LNCaP clone FGC (cell line): ENCODE data around the gene HECTD2.

ENCODE experiments used
- DNase-seq: peaks from one replicate; pipeline ENCODE4 v3.0.0-alpha.2; 2011; ENCODE audit warnings: low read depth
- H3K4me3 ChIP-seq: 2 replicates; pipeline ENCODE4 v1.5.1; 2011; ENCODE audit warnings: mild to moderate bottlenecking, low read depth, low read length, control low read depth
- TF ChIP-seq, protein P1 (sequence below): IDR thresholded peaks from 2 replicates; pipeline ENCODE4 v1.5.1; 2012; ENCODE audit warnings: mild to moderate bottlenecking; ENCODE audit not compliant: control insufficient read depth, insufficient read depth; ENCODE audit errors: extremely low read depth

The HECTD2 gene

DNA sequence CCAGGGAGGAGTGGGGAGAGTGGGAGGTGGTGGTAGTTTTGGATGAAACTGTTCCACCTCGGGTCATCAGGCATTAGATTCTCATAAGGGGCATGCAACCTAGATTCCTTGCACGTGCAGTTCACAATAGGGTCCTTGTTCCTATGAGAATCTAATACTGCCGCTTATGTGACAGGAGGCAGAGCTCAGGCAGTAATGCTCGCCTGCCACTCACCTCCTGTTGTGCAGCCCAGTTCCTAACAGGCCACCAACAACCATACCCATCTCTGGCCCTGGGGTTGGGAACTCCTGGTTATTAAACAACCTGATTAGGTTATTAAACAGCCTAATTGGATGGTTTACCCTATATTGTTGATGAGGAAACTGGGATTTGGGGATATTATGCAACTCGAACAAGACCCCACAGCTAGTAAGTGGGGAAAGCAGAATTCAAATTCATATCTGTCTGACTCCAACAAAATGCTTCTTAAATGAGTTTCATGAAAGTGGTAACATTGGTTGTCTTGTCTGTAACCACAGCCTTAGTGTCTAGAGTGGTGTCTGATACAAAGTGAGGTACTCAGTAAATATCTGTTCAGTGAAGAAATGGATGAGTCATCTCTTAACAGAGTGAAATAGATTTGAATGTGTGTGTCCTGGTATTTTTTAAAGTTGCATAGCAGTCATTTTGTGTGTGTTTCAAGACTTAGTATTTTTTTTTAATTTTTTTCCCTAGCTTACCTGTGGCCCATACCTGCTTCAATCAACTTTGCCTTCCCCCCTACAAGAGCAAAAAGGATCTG, 101.6 kb downstream of the HECTD2 start:
- TF ChIP-seq, protein P1, sequence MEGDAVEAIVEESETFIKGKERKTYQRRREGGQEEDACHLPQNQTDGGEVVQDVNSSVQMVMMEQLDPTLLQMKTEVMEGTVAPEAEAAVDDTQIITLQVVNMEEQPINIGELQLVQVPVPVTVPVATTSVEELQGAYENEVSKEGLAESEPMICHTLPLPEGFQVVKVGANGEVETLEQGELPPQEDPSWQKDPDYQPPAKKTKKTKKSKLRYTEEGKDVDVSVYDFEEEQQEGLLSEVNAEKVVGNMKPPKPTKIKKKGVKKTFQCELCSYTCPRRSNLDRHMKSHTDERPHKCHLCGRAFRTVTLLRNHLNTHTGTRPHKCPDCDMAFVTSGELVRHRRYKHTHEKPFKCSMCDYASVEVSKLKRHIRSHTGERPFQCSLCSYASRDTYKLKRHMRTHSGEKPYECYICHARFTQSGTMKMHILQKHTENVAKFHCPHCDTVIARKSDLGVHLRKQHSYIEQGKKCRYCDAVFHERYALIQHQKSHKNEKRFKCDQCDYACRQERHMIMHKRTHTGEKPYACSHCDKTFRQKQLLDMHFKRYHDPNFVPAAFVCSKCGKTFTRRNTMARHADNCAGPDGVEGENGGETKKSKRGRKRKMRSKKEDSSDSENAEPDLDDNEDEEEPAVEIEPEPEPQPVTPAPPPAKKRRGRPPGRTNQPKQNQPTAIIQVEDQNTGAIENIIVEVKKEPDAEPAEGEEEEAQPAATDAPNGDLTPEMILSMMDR: no peak
- DNase-seq: no peak
- no peak overlapping the region for H3K4me3 ChIP-seq

DNA sequence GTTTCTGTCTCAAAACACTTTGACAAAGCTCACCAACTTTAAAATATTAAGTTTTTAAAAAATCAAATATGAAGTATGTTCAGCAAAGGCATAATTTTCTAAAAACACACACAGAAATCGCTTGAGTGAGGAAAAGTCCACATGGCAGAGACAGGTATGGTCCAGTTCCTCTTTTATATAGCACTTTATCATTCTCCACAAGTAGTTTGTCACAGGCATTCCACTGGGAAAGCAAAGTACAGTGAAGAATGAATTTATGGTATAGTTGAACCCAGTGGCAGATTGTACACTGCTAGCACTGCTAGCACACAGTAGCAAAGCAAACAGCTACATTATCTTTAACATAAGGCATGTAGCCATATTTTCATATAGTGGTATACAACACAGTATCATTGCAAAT, 102.3 kb downstream of the HECTD2 start:
- TF ChIP-seq, protein P1: no peak
- no peak for DNase-seq
- no peak overlapping the region for H3K4me3 ChIP-seq

DNA sequence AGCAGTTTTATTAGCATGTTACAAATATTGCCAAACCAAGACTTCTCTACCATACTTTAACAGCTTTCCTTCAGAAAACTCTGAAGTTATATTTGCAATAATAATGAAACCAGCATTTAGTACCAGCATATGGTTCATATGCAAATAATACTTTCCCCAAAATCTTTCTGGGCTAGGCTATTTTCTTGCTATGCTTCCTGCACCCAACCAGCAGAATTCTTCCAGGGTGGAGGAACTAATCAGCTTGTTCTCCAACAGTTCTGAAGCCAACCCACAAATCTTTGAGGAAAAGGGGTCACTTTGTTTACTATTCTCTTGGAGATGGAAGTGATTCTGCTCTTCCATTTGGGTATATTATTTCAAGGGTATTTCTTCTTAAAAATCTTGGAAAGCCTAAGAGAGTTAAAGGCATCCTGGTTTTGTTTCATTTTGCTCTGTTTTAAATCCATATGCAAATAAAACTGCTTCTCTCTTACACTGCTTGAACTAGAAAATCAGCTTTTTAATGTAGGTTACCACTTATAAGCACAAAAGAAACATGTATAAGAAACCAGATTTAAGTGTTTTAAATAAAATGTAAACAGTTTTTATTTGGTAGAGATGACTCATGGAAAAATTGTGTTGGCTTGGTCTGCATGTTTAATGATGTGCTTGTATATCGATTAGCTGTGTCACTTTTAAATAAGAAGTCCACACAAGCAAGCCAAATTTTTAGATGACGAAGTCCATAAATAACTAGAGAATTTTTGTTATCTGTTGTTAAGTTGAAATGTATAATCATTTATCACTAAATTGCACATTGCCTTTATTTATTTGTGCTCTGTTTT, 103.7 kb downstream of the HECTD2 start:
- TF ChIP-seq, protein P1: no peak
- no peak for DNase-seq

DNA sequence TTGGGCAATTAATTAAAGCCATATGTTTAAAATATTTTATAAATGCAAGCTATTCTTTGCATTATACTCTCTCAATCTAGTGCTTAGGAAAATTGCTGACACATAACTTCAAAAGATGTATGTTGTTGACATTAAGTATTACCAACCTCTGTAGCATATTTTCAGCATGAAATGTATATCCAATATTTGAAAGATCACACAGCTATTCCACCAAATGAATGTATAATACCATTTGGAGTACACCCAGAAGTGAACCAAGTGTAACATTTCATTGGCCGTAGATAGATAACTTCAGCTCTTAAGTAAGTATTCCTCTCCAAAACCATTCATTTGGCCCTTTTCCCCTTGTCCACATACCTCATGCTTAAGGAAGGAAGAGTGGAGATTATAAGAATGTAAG, 104.6 kb downstream of the HECTD2 start:
- H3K4me3 ChIP-seq: no peak overlapping the region
- no peak for DNase-seq
- TF ChIP-seq, protein P1: no peak

More for the DNA sequence above, 103.7 kb downstream of the HECTD2 start:
- no peak overlapping the region for H3K4me3 ChIP-seq

DNA sequence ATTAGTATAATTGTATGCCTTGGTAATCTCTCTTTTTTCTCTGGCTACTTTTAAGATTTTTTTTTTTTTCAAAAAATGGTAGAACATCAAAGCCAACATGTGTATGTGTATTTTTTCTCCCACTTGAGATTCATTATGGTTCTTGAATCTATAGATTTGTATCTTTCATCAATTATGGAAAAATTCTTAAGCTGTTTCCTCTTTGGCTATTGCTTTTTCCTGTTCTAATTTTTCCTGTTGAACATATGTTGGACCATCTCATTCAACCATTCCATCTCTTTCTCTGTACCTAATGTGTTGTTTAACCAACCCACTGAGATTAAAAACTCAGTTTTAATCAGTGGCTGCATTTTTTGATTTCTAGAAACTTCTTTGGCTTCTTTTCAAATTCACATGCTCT, 107.2 kb downstream of the HECTD2 start:
- DNase-seq: no peak
- no peak overlapping the region for H3K4me3 ChIP-seq
- TF ChIP-seq, protein P1: no peak

DNA sequence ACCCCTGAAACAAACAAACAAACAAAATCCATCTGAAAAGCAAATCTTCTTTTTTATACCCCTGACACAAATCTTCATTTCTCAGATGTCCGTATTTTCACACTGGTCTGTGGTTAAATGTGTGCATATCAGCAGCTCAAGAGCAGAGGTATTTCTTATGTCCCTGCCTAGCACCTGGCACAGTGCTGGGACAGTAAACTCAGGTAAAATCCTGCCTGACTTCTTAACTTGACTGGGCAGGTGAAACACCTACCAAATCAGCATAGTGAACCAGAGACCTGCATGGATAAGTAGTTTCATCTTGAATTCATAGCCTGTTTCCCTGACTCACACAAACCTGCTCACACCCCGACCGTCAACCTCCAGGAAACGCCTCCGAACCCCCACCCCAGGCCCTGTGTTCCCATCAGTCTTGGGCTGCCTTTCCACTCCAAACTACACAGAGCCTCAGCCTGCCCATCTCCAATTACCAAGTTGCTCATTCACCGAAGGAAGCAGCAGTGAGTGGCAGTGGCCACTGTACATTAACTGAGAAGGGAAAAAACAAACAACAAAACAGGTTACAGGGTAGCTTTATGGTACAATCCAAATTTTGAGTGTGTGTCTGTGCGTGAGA, 109.9 kb downstream of the HECTD2 start:
- no peak overlapping the region for H3K4me3 ChIP-seq
- no peak for DNase-seq
- TF ChIP-seq, protein P1: no peak
